Osteoblast (primary cell): Measurements from ENCODE around the gene GNLY. TPM values are rescaled to one million over a fixed set of nuclear protein-coding genes. Genes with fewer than 3 reads are reported as not detected.
A peak's percentile ranks its signal among the peaks of the same experiment; 100 is the strongest.

ENCODE experiments used
- DNase-seq: peaks from one replicate; pipeline ENCODE4 v3.0.0; 2011; ENCODE audit warnings: low spot score, mixed read lengths; ENCODE audit not compliant: insufficient read length; ENCODE audit errors: missing footprints
- H2AFZ ChIP-seq: 2 replicates; pipeline ENCODE4 v1.6.0; 2011; ENCODE audit warnings: mild to moderate bottlenecking, low read length
- H3K27ac ChIP-seq: 2 replicates; pipeline ENCODE4 v1.5.1; 2011; ENCODE audit warnings: mild to moderate bottlenecking, low read depth, low read length, moderate library complexity
- H3K27me3 ChIP-seq: 2 replicates; pipeline ENCODE4 v1.6.0; 2012; ENCODE audit warnings: mild to moderate bottlenecking, control low read depth, inconsistent platforms, low read length, moderate library complexity; ENCODE audit not compliant: insufficient read depth
- H3K36me3 ChIP-seq: 2 replicates; pipeline ENCODE4 v1.5.1; 2011; ENCODE audit warnings: mild to moderate bottlenecking, low read length, control low read depth, moderate library complexity; ENCODE audit not compliant: insufficient read depth
- H3K4me1 ChIP-seq: 2 replicates; pipeline ENCODE4 v1.5.1; 2011; ENCODE audit warnings: mild to moderate bottlenecking, low read length, control low read depth, moderate library complexity; ENCODE audit not compliant: insufficient read depth
- H3K4me2 ChIP-seq: 2 replicates; pipeline ENCODE4 v1.6.0; 2011; ENCODE audit warnings: mild to moderate bottlenecking, low read length; ENCODE audit not compliant: insufficient read depth
- H3K4me3 ChIP-seq: fragments of 200-600 bp; sonication (generic); 3 replicates; pipeline ENCODE4 v1.5.1; 2012; ENCODE audit warnings: mild to moderate bottlenecking, low read length, inconsistent platforms; ENCODE audit not compliant: insufficient read depth
- H3K79me2 ChIP-seq: 2 replicates; pipeline ENCODE4 v1.6.0; 2012; ENCODE audit warnings: mild to moderate bottlenecking, low read length, control low read depth, inconsistent platforms; ENCODE audit not compliant: insufficient read depth
- H3K9me3 ChIP-seq: 2 replicates; pipeline ENCODE4 v1.5.1; 2011; ENCODE audit warnings: low read depth, low read length, control low read depth
- H4K20me1 ChIP-seq: 2 replicates; pipeline ENCODE4 v1.6.0; 2012; ENCODE audit warnings: mild to moderate bottlenecking, low read length, control low read depth; ENCODE audit not compliant: insufficient read depth
- CTCF ChIP-seq: IDR thresholded peaks from 2 replicates; pipeline ENCODE4 v1.5.1; 2011; ENCODE audit warnings: mild to moderate bottlenecking, low read depth, low read length, moderate library complexity; ENCODE audit errors: extremely low read depth
- total RNA-seq: library from RNA; depleted of rRNA; stranded (reverse); fragments of >200 nt; gene quantifications from 2 replicates; pipeline ENCODE4 v1.2.3, GENCODE V29; 2012

The GNLY gene
- total RNA-seq, 1 donor, result not detected

- no peaks in the 10 kb centered on the region for H3K36me3 ChIP-seq
- no peaks in the 10 kb centered on the region for H3K27me3 ChIP-seq
- H3K4me3 ChIP-seq, result no peak overlapping the region
- H3K4me1 ChIP-seq, result peaks cover 44% of the 10 kb centered on the region
- TF ChIP-seq CTCF, result no peak
- no peak for DNase-seq
- no peaks in the 10 kb centered on the region for H4K20me1 ChIP-seq
- no peaks in the 10 kb centered on the region for H3K9me3 ChIP-seq
- H3K79me2 ChIP-seq, result no peaks in the 10 kb centered on the region
- no peak overlapping the region for H3K4me2 ChIP-seq
- peak overlapping the region; percentile 15 for H2AFZ ChIP-seq
- peak overlapping the region; percentile 83 for H3K27ac ChIP-seq
Observed at GRCh38 chr2:85737961-85738360, 43.8 kb downstream of the GNLY start.

- H3K36me3 ChIP-seq, result no peaks in the 10 kb centered on the region
- no peaks in the 10 kb centered on the region for H3K9me3 ChIP-seq
- no peak for TF ChIP-seq CTCF
- no peaks in the 10 kb centered on the region for H3K79me2 ChIP-seq
- no peak for DNase-seq
- no peaks in the 10 kb centered on the region for H4K20me1 ChIP-seq
- no peak overlapping the region for H3K4me2 ChIP-seq
- no peak overlapping the region for H2AFZ ChIP-seq
- H3K27ac ChIP-seq, result no peak overlapping the region
- peaks cover 64% of the 10 kb centered on the region for H3K4me1 ChIP-seq
- H3K4me3 ChIP-seq, result no peak overlapping the region
- no peaks in the 10 kb centered on the region for H3K27me3 ChIP-seq
Observed at GRCh38 chr2:85740193-85740592, 46.0 kb downstream of the GNLY start.

GRCh38 chr2:85741211-85741832 lies 47.2 kb downstream of the GNLY start:
- H3K36me3 ChIP-seq, result no peaks in the 10 kb centered on the region
- no peak overlapping the region for H3K4me3 ChIP-seq
- peak overlapping the region; percentile 99 for H3K27ac ChIP-seq
- no peaks in the 10 kb centered on the region for H3K27me3 ChIP-seq
- peak overlapping the region; percentile 43 for H2AFZ ChIP-seq
- no peaks in the 10 kb centered on the region for H3K9me3 ChIP-seq
- H3K79me2 ChIP-seq, result no peaks in the 10 kb centered on the region
- H3K4me2 ChIP-seq, result peak overlapping the region; percentile 76
- no peak for DNase-seq
- no peaks in the 10 kb centered on the region for H4K20me1 ChIP-seq
- no peak for TF ChIP-seq CTCF
- peaks cover 68% of the 10 kb centered on the region for H3K4me1 ChIP-seq

- Histone ChIP-seq H4K20me1 (no peaks in the 10 kb centered on the region), H3K36me3 (no peaks in the 10 kb centered on the region), H3K27me3 (no peaks in the 10 kb centered on the region), H3K4me3 (peak overlapping the region; percentile 43), H3K79me2 (no peaks in the 10 kb centered on the region), H3K27ac (peak overlapping the region; percentile 99), H2AFZ (peak overlapping the region; percentile 43), H3K9me3 (no peaks in the 10 kb centered on the region), H3K4me2 (peak overlapping the region; percentile 76), H3K4me1 (peaks cover 65% of the 10 kb centered on the region)
- no peak for TF ChIP-seq CTCF
- DNase-seq, result peak; percentile 95
Observed at GRCh38 chr2:85741833-85742455, 47.8 kb downstream of the GNLY start.
